ENCODE results near the gene TRAPPC2L. TPM values are rescaled to one million over a fixed set of nuclear protein-coding genes. Genes with fewer than 3 reads are reported as not detected.

Gene TRAPPC2L
- total and polyA plus RNA-seq, 2 donors (not counting 1 experiment from before 2014, with no cell fraction given), result 33.5 to 65.1 TPM

DNA sequence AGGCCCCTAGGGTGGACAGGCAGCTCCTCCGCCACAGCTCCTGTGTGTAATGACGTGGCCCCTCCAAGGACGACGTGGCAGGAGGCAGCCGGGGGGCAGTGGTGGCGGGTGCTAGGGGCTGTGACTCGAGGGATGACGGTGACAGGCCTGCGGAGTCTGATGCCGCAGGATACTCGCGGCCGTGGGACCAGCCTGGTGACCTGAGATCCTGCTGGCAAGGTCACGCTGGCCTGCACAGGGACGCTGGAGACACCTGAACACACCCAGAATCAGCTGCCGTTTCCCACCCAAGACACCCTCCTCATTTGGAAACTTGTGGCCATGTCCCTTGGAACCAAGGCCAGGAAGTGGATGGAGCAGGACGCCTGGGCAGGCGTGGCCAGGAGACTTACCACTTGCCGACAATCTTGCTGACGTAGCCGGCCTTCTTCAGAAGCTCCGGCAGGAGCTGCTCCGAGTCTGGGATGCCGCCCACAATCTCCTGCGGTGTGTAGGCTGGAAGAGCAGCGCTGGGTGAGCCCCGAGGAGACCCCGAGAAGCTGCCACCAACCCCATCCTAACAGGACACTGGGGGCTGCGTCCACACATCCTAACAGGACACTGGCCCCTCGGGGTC, 16.2 kb upstream of the TRAPPC2L start:
- H2AFZ ChIP-seq (ENCODE audit: insufficient read depth, low read depth, low read length, poor library complexity, severe bottlenecking), result no peak overlapping the region
- Mint-ChIP-seq H3K9me3 (ENCODE audit: insufficient read depth) (no peaks in the 10 kb centered on the region), H3K4me1 (no peaks in the 10 kb centered on the region), H3K27me3 (no peaks in the 10 kb centered on the region), H3K4me3 (no peak overlapping the region), H3K27ac (no peak overlapping the region)
- H3K36me3 ChIP-seq (replicated peaks in 1 of 2; ENCODE audit: control extremely low read depth in 1 of 2, control insufficient read depth in 1 of 2, extremely low read depth in 1 of 2, insufficient read depth in 2 of 2, low read length in 1 of 2), result peaks cover 0 to 14% of the 10 kb centered on the region in 2 experiments
- H3K4me1 ChIP-seq (ENCODE audit: control insufficient read depth in 2 of 2, insufficient read depth in 2 of 2, low read length in 2 of 2), result no peaks in the 10 kb centered on the region
- TF ChIP-seq, protein P1, sequence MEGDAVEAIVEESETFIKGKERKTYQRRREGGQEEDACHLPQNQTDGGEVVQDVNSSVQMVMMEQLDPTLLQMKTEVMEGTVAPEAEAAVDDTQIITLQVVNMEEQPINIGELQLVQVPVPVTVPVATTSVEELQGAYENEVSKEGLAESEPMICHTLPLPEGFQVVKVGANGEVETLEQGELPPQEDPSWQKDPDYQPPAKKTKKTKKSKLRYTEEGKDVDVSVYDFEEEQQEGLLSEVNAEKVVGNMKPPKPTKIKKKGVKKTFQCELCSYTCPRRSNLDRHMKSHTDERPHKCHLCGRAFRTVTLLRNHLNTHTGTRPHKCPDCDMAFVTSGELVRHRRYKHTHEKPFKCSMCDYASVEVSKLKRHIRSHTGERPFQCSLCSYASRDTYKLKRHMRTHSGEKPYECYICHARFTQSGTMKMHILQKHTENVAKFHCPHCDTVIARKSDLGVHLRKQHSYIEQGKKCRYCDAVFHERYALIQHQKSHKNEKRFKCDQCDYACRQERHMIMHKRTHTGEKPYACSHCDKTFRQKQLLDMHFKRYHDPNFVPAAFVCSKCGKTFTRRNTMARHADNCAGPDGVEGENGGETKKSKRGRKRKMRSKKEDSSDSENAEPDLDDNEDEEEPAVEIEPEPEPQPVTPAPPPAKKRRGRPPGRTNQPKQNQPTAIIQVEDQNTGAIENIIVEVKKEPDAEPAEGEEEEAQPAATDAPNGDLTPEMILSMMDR (IDR thresholded peaks at IDR 0.05), result no peak
- TF ChIP-seq EZH2 (IDR thresholded peaks at IDR 0.05; ENCODE audit: borderline replicate concordance, insufficient read depth, low read depth, low read length, poor library complexity, severe bottlenecking), result no peak
- CTCF ChIA-PET, result no interaction called here
- no peaks in the 10 kb centered on the region for H3K9me3 ChIP-seq (ENCODE audit: control extremely low read depth in 1 of 3, control insufficient read depth in 2 of 3, insufficient read depth in 1 of 3, low read length in 2 of 3)
- H3K27me3 ChIP-seq (replicated peaks in 1 of 4; ENCODE audit: control extremely low read depth in 1 of 4, control insufficient read depth in 3 of 4, insufficient read depth in 4 of 4, low read length in 3 of 4), result no peaks in the 10 kb centered on the region
- no peak overlapping the region for H3K9ac ChIP-seq (ENCODE audit: low read length)
- POLR2A ChIA-PET, result no interaction called here
- DNase-seq, result no peak
- no peak overlapping the region for H3K4me3 ChIP-seq (ENCODE audit: control extremely low read depth in 1 of 5, extremely low read depth in 1 of 5, insufficient read depth in 1 of 5, low read depth in 2 of 5, low read length in 4 of 5)
- WGBS (ENCODE audit: insufficient coverage), result 97% methylated on average over 30 of the region's 30 CpGs
- no peak for ATAC-seq (ENCODE audit: low read depth)
- H3K27ac ChIP-seq (ENCODE audit: low read length in 2 of 2), result no peak overlapping the region
- intact Hi-C loops (cut with micrococcal nuclease), result no loop called here
- H3K79me2 ChIP-seq (ENCODE audit: control insufficient read depth, insufficient read depth, low read length), result peaks cover 22% of the 10 kb centered on the region
- H3K4me2 ChIP-seq (replicated peaks; ENCODE audit: low read depth, low read length, poor library complexity, severe bottlenecking), result no peak overlapping the region
- peaks cover 26% of the 10 kb centered on the region for H4K20me1 ChIP-seq (ENCODE audit: control insufficient read depth, insufficient read depth, low read length, poor library complexity, severe bottlenecking)

DNA sequence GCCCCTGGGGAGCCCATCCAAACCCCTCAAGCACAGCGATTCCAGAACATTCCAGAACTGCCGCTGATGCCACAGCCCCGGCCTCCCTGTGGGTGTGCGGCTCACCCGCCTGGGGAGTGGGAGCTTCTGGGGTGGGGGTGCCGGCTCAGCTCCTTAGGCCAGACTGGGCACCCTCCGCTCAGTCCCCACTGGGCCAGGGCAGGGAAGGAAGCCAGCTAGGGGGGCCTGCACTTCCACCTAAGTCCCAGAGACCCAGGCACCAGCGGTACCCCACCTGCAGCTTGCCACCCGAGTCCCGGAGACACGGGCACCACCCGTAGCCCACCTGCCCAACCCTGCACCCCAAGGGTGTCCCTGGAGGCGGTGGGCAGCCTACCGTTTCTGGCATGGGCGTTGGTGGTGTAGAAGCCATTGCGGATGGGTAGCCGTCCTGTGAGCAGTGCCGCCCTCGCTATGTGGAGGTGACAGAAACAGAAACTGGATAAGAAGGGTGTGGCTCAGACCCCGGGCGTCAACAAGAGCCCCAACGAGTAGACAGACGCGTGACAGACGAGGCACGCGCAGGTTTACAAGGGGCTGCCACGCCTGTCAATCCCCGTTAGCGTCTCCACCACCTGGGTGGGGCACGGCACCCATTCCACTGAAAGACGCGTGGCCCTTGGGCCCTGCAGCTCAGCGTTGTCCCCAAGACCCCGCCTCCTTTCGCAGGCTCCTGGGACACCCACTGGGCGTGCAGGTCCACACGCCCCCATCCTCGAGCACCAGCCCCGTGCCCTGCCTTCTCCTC, 15.2 kb upstream of the TRAPPC2L start:
- intact Hi-C loops (cut with micrococcal nuclease), result no loop called here
- Mint-ChIP-seq H3K4me1 (no peaks in the 10 kb centered on the region), H3K27me3 (no peaks in the 10 kb centered on the region), H3K4me3 (no peak overlapping the region), H3K9me3 (ENCODE audit: insufficient read depth) (no peaks in the 10 kb centered on the region), H3K27ac (no peak overlapping the region)
- ChIA-PET POLR2A (no interaction called here), CTCF (no interaction called here)
- Histone ChIP-seq H3K4me3 (ENCODE audit: control extremely low read depth in 1 of 5, extremely low read depth in 1 of 5, insufficient read depth in 1 of 5, low read depth in 2 of 5, low read length in 4 of 5) (no peak overlapping the region), H3K36me3 (replicated peaks in 1 of 2; ENCODE audit: control extremely low read depth in 1 of 2, control insufficient read depth in 1 of 2, extremely low read depth in 1 of 2, insufficient read depth in 2 of 2, low read length in 1 of 2) (peaks cover 0 to 14% of the 10 kb centered on the region in 2 experiments), H3K27ac (ENCODE audit: low read length in 2 of 2) (no peak overlapping the region), H4K20me1 (ENCODE audit: control insufficient read depth, insufficient read depth, low read length, poor library complexity, severe bottlenecking) (peaks cover 32% of the 10 kb centered on the region), H3K4me2 (replicated peaks; ENCODE audit: low read depth, low read length, poor library complexity, severe bottlenecking) (no peak overlapping the region), H2AFZ (ENCODE audit: insufficient read depth, low read depth, low read length, poor library complexity, severe bottlenecking) (no peak overlapping the region), H3K4me1 (ENCODE audit: control insufficient read depth in 2 of 2, insufficient read depth in 2 of 2, low read length in 2 of 2) (no peaks in the 10 kb centered on the region), H3K79me2 (ENCODE audit: control insufficient read depth, insufficient read depth, low read length) (peaks cover 32% of the 10 kb centered on the region), H3K27me3 (replicated peaks in 1 of 4; ENCODE audit: control extremely low read depth in 1 of 4, control insufficient read depth in 3 of 4, insufficient read depth in 4 of 4, low read length in 3 of 4) (no peaks in the 10 kb centered on the region), H3K9me3 (ENCODE audit: control extremely low read depth in 1 of 3, control insufficient read depth in 2 of 3, insufficient read depth in 1 of 3, low read length in 2 of 3) (no peaks in the 10 kb centered on the region), H3K9ac (ENCODE audit: low read length) (no peak overlapping the region)
- WGBS (ENCODE audit: insufficient coverage), result 88% methylated on average over 35 of the region's 40 CpGs
- DNase-seq (no peak), ATAC-seq (ENCODE audit: low read depth) (peak; percentile 36)
- no peak for TF ChIP-seq EZH2 (IDR thresholded peaks at IDR 0.05; ENCODE audit: borderline replicate concordance, insufficient read depth, low read depth, low read length, poor library complexity, severe bottlenecking)
- TF ChIP-seq, protein P1 (IDR thresholded peaks at IDR 0.05), result no peak
